GM21723 (cell line): ENCODE results near the gene TIGD2.

Experiments
- ATAC-seq: cut with Tn5 transposase; IDR thresholded peaks from one replicate; pipeline ENCODE4 v1.9.1; 2021; ENCODE audit warnings: mild to moderate bottlenecking, moderate library complexity; ENCODE audit not compliant: unreplicated experiment

Gene TIGD2

GRCh38 chr4:89110986-89111832, at the start of gene TIGD2:
TIGD2 (plus strand) TSS chr4:89111533; CDS start chr4:89112975, 1,442 bp downstream.
- peak; percentile 93 for ATAC-seq

GRCh38 chr4:89064848-89065247, 46.5 kb upstream of the TIGD2 start:
- ATAC-seq: no peak

GRCh38 chr4:89067417-89067816, 43.9 kb upstream of the TIGD2 start:
- no peak for ATAC-seq

- peak; percentile 76 for ATAC-seq
Observed at GRCh38 chr4:89069481-89069880, 41.9 kb upstream of the TIGD2 start.

GRCh38 chr4:89070041-89070440, 41.3 kb upstream of the TIGD2 start:
- no peak for ATAC-seq

GRCh38 chr4:89071311-89071710, 40.0 kb upstream of the TIGD2 start:
- no peak for ATAC-seq

- ATAC-seq: no peak
Observed at GRCh38 chr4:89072921-89073320, 38.4 kb upstream of the TIGD2 start.

GRCh38 chr4:89077761-89078160, 33.6 kb upstream of the TIGD2 start:
- ATAC-seq: no peak

GRCh38 chr4:89078300-89078699, 33.0 kb upstream of the TIGD2 start:
- no peak for ATAC-seq

- no peak for ATAC-seq
Observed at GRCh38 chr4:89099034-89099433, 12.3 kb upstream of the TIGD2 start.

GRCh38 chr4:89099471-89099870, 11.9 kb upstream of the TIGD2 start:
- ATAC-seq: no peak

GRCh38 chr4:89100853-89101252, 10.5 kb upstream of the TIGD2 start:
- peak; percentile 19 for ATAC-seq

- peak; percentile 90 for ATAC-seq
Observed at GRCh38 chr4:89101256-89102161, 9.8 kb upstream of the TIGD2 start.

- no peak for ATAC-seq
Observed at GRCh38 chr4:89105726-89106125, 5.6 kb upstream of the TIGD2 start.

GRCh38 chr4:89108091-89108490, 3.2 kb upstream of the TIGD2 start:
- ATAC-seq: no peak

- ATAC-seq: no peak
Observed at GRCh38 chr4:89109841-89110540, 1.3 kb upstream of the TIGD2 start.

GRCh38 chr4:89110541-89110985, 770 bp upstream of the TIGD2 start:
- ATAC-seq: no peak

- ATAC-seq: no peak
Observed at GRCh38 chr4:89111833-89112563, 665 bp downstream of the TIGD2 start.

- no peak for ATAC-seq
Observed at GRCh38 chr4:89113415-89113814, 2.1 kb downstream of the TIGD2 start.

GRCh38 chr4:89114100-89114499, 2.8 kb downstream of the TIGD2 start:
- no peak for ATAC-seq
